Kidney glomerular epithelial cell (primary cell): Measurements from ENCODE around the gene FIBCD1.

ENCODE experiments used
- DNase-seq: peaks from one replicate; lab custom pipeline; 2025; lab: John Stamatoyannopoulos, UW

Gene FIBCD1

DNA sequence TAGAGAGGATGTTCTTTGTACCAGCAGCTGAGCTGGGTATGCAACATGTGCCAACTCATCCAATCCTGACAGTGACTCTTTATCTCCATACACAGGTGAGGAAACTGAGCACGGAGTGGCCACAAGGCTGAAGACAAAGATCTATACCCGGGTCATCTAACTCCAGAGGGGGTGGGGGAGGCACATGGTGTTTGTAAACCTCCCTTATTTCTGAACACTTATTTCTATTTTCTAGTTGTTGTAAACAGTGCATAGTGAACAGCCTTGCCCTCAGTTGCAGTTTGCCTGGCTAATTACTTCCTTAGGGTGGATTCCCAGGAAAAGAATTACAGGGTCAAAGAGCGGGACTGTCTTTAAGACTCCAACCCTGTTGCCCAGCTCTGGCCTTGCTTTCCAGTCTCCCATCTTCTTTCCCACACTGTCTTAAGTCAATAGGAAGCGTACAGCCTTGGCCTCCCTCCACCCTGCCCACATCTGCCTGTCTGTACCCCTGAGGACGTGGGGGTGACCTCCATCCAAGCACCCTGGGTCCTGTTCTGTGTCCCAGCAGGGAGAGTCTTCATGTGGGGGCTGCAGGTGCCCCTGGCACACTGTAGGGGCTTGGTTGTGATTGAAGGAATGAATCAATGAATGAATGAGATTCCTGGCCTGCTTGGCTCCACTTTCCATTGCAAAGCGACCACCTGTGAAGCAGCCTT, 13.2 kb upstream of the FIBCD1 start:
- no peak for DNase-seq

DNA sequence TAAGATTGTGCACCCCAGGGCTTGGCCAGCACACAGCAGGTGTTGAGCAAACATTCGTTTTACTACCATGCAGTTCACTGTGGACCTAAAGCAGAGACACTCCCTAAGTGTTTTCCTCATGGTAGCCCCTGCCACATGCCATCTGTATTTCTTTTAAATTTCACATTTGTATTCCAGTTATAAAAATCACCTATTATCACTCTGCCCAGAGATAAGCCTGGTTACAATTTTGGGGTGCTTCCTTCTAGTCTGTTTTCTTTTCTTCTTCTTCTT, 10.9 kb upstream of the FIBCD1 start:
- DNase-seq = no peak

DNA sequence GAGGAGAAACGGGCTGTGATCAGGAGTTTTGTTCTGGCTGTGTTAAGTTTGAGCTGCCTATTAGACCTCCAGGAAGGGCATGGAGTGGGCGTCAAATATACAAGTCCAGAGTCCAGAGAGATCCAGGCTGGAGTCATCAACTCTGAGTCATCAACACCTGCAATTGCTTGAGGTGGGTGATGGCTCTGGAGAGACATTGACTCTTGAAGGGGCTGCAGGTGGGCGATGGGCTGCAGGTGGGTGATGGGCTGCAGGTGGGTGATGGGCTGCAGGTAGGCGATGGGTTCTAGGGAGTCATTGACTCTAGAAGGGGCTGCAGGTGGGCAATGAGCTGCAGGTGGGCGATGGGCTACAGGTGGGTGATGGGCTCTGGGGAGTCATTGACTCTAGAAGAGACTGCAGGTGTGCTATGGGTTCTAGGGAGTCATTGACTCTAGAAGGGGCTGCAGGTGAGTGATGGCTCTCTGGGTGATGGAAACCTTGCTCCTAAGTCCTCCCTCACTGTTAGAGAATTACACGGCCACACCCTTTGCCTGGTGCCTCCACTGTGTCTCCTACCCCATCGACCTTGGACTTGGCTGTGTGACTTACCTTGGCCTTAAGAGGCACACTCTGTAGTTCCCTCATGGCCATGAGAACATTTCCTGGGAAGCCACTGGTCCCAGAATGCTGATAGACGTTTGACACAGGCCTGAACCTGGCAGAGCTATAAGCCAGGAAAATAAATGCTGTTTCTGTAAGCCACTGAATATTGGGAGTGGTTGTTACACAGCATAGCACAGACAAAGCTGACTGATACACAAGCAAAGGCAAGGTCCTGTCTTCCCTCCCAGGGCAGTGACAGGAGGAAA, 10.4 kb upstream of the FIBCD1 start:
- DNase-seq = no peak

DNA sequence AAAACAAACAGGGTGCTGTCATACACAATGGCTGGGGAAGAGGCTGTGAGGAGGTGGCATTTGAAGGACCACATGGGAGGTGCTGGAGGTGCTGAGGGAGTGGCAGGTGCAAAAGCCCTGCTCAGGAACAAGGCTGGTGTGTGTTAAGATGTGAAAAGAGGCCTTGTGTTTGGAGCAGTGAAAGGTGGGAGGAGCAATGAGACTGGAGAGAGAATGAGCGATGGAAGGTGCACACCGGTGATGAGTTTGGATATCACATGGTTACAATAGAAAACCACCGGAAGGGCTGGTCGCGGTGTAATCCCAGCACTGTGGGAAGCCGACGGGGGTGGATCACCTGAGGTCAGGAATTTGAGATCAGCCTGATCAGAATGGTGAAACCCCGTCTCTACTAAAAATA, 9.2 kb upstream of the FIBCD1 start:
- no peak for DNase-seq

DNA sequence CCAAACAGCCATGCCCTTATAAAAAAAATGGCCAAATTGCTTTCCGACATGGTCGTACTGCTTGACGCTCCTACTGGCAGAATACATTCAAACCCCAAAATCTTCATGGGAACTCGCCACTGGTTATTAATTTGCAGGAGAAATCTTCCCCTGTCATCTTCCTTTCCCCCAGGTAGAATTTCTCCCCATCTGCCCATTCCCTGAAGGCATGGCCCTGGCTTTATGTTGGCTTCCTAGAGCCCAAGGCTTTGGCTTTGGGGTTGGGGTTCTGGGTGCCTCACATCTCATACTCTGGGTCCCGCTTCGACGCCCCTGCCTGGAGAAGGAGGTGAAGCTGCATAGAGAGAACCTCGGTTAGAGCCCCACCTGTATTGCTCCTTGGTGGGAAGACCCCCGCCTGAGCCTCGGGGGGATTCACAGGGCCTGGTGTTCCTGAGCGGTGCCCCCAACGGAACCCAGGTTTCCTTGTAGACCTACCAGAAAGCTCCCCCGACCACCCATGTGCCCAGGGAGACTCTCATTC, 8.6 kb upstream of the FIBCD1 start:
- DNase-seq = no peak

DNA sequence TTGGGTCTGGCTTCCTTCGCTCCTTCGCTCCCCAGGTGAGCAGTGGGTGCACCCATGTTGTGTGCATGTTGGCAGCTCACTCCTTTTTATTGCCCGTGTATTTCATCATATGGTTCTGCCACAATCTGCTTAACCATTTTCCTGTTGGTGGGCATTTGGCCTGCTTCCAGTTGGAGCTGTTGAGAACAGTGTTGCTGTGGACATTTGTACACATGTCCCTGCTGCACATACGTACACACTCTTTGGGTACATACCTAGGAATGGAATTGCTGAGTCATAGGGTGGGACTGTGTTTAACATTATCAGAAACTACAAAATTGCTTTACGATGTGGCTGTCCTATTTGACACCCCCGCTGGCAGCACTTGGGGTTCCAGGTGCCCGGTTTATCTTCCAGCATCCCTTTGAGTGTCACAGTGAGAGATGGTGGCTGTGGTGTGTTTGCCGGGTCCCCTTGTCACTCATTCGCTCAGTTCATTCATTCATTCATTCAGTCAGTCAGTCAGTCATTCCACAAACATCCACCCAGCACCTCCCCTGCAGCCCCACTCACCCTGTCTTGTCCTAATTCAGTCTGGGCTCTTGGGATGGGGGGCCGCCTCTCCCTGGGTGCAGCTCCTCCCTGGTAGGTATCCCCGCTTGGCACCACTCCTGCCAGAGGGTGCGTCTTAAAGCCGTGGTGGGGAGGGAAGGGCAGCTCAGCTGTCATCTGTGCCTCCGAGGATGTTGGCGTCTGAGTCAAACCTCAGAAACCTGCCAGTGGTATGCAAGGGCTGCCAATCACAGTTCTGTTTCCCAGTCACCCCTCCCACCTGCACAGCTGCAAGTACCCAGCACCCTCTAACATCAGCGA, 7.9 kb upstream of the FIBCD1 start:
- no peak for DNase-seq

DNA sequence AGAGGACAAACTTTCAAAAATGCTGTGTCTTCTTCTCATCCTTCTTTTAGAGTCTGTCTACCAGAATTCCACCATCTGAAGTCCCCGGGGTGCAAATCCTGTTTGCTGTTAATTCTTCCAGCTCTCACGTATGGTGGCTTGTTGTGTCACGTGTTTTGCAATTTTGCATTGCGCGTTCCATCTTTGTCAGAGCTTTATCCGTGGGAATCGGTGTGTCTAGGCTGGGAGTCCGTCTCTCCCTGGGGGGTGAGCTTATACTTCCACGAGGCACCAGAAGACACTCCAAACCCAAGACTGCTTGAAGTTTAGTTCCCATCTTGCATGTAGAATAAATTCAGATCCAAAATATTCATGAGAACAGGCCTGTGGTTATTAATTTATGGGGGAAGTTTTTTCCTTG, 6.1 kb upstream of the FIBCD1 start:
- DNase-seq = no peak

DNA sequence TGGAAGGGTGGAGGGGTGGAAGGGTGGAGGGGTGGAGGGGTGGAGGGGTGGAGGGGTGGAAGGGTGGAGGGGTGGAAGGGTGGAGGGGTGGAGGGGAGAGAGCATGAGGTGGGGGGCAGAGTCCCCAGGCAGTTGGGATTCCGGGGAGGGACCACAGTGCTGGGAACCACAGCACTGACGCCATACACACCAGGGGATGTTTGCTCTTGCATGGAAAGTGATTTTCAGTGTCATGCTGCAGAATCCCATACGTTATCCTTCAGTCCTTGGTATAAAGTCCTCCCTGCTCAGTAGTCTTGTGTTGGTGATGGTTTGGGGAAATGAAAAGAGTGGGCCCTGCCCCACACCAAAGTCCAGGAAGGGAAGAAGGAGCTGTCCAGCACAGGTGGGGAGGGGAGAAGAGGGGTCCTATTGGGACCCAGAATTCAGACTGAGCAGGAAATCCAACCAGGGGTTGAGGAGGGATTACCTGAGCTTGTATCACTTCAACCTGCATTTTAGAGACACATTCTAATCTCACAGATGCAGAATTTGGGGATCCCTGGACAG, 5.5 kb upstream of the FIBCD1 start:
- DNase-seq = no peak

DNA sequence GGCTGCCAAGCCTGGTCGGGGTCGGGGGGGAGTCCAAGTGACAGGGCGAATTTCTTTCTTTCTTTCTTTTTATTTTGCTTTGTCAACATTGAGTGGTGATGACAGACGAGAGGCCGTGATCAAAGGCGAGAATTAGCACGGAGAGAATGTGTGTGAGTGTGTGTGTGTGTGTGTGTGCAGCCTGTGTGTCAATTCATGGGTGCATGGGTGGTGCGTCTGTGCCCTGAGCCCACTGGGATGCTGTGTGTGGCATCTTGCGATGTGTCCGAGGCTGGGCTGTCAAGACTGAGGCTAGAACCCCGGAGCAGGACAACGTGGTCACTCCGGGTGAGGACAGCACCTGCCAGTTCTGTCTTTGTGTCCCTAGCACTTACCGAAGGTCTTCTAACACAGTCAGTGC, 4.7 kb upstream of the FIBCD1 start:
- no peak for DNase-seq

DNA sequence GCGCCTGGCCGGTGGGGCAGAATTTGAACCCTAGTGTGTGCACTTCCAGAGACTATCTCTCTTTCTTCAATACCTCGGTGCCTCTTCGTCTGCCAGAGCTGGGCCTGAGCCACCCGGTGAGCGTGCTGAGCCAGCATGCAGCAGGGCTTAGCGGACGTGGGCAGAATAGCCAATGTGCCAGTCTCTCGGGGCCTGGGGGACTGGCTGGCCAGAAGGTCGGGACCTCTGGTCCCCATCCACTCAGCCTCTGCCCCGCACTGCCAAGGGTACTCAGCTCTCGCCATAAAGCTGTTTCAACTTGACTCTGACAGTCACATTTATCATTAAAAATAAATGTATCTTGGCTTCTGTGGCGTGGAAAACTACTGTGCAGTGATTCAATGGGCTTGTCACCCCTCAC, 4.2 kb upstream of the FIBCD1 start:
- no peak for DNase-seq

DNA sequence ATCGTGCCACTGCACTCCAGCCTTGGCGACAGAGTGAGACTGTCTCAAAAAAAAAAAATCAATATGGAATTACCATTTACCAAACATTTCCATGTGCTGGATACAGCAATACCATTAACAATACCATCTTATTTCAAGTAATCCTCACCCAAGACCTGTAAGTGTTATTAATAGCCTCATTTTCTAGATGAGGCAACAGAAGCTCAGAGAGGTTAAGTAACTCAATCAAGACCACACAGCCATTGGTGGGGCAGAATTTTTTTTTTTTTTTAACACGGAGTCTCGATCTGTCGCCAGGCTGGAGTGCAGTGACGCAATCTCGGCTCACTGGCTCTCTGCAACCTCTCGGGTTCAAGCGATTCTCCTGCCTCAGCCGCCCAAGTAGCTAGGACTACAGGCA, 3.6 kb upstream of the FIBCD1 start:
- DNase-seq = no peak

DNA sequence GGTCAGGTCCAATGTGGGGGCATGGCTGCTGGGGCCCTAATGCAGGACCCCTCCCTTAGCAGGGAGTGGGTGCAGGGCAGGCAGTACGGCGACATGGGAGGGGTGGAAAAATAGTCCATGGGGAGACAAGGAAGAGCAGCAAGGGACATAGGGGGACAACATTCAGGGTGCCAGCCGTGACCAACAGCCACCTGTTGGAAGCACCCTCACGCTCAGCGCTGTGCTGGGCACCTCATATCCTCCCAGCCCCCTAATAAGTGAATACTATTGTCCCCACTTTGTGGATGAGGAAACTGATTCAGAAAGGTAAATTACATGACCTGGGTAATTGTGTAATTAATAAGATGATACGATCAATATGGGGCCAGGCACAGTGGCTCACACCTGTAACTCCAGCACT, 3.0 kb upstream of the FIBCD1 start:
- no peak for DNase-seq

DNA sequence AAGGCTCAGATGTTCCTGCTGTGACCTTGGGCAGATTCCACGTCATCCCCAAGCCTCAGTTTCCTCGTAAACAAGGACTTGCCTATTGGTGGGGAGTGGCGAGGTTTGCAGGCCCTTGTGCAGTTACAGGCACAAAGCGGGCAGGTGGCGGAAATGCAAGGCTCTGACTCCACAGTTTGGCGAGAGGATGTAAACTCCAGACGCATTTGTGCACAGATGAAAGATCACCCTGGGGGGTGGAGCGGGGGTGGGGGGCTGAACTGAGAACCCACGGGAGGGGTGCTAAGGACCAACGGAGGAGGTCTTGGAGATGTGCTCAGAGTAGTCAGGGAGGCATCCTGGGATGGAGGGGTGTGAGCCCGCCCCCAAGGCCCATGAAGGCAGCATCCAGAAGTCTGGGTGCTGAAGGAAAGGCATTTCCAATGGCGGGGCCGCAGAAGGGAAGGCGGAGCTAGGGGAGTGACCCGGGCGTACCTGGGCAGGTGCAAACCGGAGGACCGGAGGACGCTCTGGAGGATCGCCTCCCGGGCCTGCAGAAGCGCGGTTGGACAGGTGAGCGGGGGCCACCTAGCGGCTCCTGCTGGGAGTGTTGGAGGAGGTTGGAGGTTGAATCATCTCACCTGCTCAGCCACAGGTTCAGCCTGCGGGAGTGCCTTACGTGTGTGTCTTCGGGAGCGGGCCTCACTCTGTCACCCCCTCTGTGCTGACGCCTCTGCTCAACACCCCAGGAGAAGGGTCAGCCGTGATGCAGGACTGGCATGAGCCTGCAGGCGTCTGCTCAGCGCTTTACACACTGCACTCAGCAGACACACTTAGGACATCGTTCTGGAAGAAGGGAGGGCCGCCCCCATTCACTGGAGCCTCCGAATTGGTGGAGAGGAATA, 1.9 kb upstream of the FIBCD1 start:
- peak; percentile 49 for DNase-seq

DNA sequence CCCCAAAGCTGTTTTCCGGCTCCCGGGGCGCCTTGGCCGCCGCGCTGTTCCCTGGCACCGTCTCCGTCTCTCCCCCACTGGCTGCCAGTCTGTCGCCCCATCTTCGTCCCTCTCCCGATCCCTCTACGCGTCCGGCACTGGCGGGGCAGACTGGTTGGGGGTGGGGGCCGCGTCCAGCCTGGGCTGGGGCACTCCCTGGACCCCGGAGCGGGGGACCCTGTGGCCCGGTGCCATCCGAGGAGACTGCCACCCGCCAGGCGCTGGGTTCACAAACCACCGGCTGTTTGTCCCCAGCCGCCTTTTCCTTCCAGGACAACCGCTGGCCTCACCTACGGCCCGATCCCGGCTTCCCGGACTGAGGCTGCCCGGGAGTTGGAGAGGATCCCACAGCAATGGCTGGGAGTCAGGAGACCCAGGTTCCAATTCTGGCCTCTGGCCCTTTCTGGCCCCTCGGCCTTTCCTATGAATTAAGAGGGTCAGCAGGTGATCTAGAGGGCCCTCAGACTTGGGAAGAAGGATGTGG, 1.0 kb upstream of the FIBCD1 start:
- DNase-seq = no peak

DNA sequence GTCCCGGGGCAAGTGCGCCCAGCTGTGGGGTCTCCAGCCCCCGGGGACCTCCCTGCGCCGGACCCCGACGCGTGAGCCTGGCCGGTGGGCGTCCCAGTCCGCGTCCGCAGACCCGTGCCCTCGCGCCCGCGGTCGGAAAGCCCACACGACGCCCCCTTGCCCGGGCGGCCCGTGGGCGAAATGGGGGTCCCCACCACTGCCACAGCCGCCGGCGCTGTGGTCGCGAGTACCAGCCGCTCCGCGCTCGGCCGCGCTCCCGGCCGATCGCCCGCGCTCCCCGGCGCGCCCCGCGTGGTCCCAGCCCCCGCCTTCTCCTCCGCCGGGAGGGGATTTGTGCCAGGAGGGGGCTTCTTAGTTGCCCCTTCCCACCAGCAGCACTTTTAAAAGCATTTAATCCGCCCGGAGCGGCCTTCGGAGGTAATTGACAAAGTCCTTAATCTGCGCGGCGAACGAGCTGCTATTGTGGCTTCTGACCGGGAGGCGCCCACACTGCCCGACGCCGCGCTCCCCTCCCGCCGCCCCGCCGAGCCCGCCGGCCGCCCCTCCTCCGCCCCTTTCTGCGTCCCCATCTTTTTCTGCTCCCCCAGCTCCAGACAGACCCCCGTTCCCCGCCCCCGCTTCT, 469 bp upstream of the FIBCD1 start:
- DNase-seq = no peak

DNA sequence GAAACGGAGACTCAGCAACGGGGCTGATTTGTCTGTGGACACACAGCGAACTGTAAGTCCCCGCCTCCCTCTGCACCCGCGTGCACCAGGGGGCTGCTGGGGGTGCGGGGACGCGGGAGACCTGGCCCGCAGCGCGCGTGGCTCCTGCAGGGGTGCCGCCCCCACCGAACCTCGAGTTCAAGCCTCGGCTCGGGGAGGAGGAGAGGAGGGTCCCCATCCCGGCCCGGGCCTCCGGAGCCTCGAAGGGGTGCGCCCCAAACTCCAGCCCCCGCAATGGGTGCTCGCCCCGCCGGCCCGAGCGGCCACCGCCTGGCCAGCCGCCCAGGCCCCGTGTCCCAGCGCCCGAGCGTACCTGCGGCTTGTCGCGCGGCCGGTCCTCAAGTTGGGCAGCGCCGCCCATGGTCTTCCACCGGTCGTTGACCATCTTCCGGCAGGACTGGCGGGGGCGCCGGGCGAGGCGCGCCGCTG, 829 bp downstream of the FIBCD1 start:
- DNase-seq = no peak

DNA sequence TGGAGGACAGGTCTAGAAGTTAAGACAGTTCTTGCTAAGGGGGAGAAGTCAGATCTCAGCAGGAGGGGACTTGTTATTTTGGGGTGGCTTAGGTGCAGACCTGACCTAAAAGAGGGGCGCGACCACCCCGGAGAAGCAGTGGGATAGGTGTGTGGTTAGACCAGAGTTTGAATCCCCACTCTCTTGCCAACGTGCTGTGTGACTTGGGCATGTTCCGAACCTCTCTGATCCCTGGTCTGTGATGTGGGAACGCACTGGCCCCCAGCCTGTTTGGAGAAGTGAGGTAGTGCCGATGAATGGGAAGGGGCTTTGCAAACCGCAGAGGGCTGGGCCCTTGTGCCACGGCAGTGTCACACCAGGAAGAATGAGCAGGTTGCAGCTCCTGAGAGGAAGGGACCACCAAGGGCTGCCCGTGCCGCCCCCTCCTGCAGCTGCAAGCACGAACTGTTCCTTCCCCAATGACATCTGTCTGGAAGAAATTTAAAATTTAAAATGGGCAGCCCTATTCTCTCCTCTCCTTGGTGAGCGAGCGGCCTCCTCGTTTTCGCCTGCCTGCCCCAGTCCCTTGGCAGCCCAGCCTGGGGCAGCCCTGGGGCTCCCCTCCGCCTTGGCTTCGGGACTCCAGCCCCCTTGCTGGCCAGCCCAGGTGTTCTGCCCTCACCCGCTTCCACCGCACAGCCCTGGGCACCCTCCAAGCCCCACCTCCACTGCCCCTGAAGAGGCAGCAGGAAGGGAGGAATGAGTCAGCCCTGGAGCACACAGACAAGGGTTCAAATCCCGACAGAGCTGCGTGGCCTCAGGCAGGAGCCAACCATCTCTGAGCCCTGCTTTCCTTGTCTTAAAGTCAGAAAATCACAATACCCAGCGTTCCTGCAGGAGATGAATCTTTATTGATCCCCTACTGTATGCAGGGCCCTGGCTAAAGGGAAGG, 1.6 kb downstream of the FIBCD1 start:
- DNase-seq = no peak

DNA sequence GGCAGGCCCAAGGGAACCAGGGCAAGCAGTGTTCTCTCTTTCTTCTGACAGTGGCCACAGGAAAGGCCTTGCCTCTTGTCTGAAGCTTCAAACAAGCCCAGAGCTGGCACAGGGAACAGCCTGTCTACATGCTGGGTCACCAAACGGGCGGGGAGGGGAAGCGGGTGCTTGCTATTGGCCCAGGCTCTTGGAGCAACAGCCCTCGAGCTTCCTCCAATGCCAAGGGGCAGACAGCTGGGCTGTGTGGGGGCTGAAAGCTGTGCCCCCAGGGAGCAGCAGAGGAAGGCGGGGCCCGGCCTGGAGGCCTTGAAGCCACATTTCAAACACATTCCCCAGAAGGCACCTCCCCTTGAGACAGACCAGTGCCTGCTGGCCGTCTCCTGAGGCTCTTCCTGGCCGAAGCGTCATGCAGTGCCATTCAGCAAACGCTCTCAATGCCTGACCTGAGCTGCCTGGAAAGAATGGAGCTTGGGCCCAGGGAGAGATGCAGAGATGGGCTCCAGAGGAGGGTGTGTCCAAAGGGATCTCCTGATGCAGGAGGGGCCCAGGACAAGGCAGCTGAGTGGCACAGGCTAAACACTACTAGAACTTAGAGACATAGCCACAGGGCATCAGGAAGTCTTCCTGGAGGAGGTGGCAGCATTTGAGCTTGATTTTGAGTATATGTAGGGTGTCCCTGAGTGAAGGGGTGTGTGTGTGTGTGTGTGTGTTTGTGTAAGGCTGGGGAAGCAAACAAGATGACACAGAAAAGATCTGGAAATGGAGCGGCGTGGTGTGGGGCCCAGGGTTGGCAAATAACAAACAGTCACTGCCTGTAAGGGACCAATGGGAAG, 2.5 kb downstream of the FIBCD1 start:
- peak; percentile 12 for DNase-seq
